CD4-positive, alpha-beta T cell (primary cell): ENCODE data around the gene ACTA2. TPM values are rescaled to one million over a fixed set of nuclear protein-coding genes. Genes with fewer than 3 reads are reported as not detected.

Experiments
- ATAC-seq: fragments of 200-7000 bp; cut with Tn5 transposase; one replicate; pipeline ENCODE4 v1.10.0; 2022; ENCODE audit warnings: mild to moderate bottlenecking; ENCODE audit not compliant: poor library complexity
- CTCF ChIA-PET: fragments of 350-600 bp; sonication (Branson Sonifier 250); formaldehyde crosslinking; loops from one replicate; lab custom pipeline; 2021; ENCODE audit warnings: antibody characterized with exemption, inconsistent platforms; lab: Charles Lee
- POLR2A ChIA-PET: fragments of 350-600 bp; sonication (Branson Sonifier 250); formaldehyde crosslinking; loops from one replicate; lab custom pipeline; 2021; ENCODE audit warnings: antibody characterized with exemption, inconsistent platforms; lab: Charles Lee
- DNase-seq, 14 experiments: peaks; one replicate each; pipeline ENCODE4 v3.0.0-alpha.2; 2013 to 2020; ENCODE audit warnings: mixed read lengths in 2 of 14
- H3K27ac ChIP-seq, 2 donors: one replicate each; pipeline versions ENCODE4 v1.5.1 to v1.7.0; 2013; ENCODE audit warnings: low read length in 2 of 2, low read depth in 1 of 2, mild to moderate bottlenecking in 1 of 2
- H3K27me3 ChIP-seq, 2 experiments: 1 replicate in 1 of 2; 2 replicates in 1 of 2; pipeline versions ENCODE4 v1.6.1 to v1.7.0; 2013; ENCODE audit warnings: low read length in 2 of 2, control low read depth in 1 of 2, mild to moderate bottlenecking in 1 of 2, moderate library complexity in 1 of 2; ENCODE audit not compliant: insufficient read depth in 2 of 2, control insufficient read depth in 1 of 2
- H3K36me3 ChIP-seq: one replicate; pipeline ENCODE4 v1.6.1; 2013; ENCODE audit warnings: low read length, control low read depth; ENCODE audit not compliant: insufficient read depth
- H3K4me1 ChIP-seq: one replicate; pipeline ENCODE4 v1.6.1; 2013; ENCODE audit warnings: low read length, control low read depth; ENCODE audit not compliant: insufficient read depth
- H3K4me3 ChIP-seq: one replicate; pipeline ENCODE4 v1.5.1; 2013; ENCODE audit warnings: mild to moderate bottlenecking, low read length, moderate library complexity
- H3K9me3 ChIP-seq, 2 experiments: 1 replicate in 1 of 2; 2 replicates in 1 of 2; pipeline versions ENCODE4 v1.6.1 to v1.7.0; 2013; ENCODE audit warnings: low read length in 2 of 2, mild to moderate bottlenecking in 2 of 2, control low read depth in 1 of 2, moderate library complexity in 1 of 2; ENCODE audit not compliant: control insufficient read depth in 1 of 2, insufficient read depth in 1 of 2
- H3K27ac Mint-ChIP-seq: one replicate; pipeline ENCODE4 v1.8.0; 2020; ENCODE audit warnings: mixed read lengths
- H3K27me3 Mint-ChIP-seq: one replicate; pipeline ENCODE4 v1.8.0; 2021; ENCODE audit warnings: mixed read lengths
- H3K36me3 Mint-ChIP-seq: one replicate; pipeline ENCODE4 v1.8.0; 2021; ENCODE audit warnings: low read depth, mixed read lengths
- H3K4me1 Mint-ChIP-seq: one replicate; pipeline ENCODE4 v1.8.0; 2021; ENCODE audit warnings: low read depth, mixed read lengths
- H3K4me3 Mint-ChIP-seq: one replicate; pipeline ENCODE4 v1.8.0; 2020; ENCODE audit warnings: mild to moderate bottlenecking, mixed read lengths
- H3K9me3 Mint-ChIP-seq: one replicate; pipeline ENCODE4 v1.8.0; 2020; ENCODE audit warnings: mixed read lengths
- intact Hi-C, 2 experiments: fragments of 100-400 bp; cut with DNase I in 1 of 2; cut with micrococcal nuclease in 1 of 2; formaldehyde crosslinking; loops; one replicate each; pipeline versions ENCODE4 v1.15.1 to v1.9.0; 2023 to 2025; cut with DNase I, micrococcal nuclease
- total RNA-seq, 174 experiments: library from RNA in 2 of 174; stranded (reverse) in 2 of 174; gene quantifications; one replicate each; pipeline ENCODE4 v1.2.3 and lab custom pipeline; 2021 to 2026
- TF ChIP-seq, protein P1 (sequence below): fragments of 200-600 bp; IDR thresholded peaks from one replicate; pipeline ENCODE4 v1.8.0; 2022; ENCODE audit warnings: antibody characterized with exemption, mild to moderate bottlenecking

Gene ACTA2
- total RNA-seq, 2 experiments from 2014 or later, result 1.8 to 2.1 TPM

DNA sequence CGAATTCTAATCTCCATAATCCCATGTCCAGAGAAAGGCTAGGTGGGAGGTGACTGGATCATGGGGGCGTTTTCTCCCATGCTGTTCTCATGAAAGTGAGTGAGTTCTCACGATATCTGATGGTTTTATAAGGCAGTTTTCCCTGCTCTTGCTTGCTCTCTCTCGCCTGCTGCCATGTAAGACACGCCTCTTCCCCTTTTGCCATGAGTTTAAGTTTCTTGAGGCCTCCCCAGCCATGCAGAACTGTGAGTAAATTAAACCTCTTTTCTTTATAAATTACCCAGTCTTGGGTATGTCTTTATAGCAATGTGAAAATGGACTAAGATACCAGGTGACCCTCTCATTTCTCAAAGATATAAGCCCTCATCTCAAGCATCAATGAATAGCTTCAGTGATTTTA is 1.1 kb upstream of the ACTA2 start:
- TF ChIP-seq, protein P1, sequence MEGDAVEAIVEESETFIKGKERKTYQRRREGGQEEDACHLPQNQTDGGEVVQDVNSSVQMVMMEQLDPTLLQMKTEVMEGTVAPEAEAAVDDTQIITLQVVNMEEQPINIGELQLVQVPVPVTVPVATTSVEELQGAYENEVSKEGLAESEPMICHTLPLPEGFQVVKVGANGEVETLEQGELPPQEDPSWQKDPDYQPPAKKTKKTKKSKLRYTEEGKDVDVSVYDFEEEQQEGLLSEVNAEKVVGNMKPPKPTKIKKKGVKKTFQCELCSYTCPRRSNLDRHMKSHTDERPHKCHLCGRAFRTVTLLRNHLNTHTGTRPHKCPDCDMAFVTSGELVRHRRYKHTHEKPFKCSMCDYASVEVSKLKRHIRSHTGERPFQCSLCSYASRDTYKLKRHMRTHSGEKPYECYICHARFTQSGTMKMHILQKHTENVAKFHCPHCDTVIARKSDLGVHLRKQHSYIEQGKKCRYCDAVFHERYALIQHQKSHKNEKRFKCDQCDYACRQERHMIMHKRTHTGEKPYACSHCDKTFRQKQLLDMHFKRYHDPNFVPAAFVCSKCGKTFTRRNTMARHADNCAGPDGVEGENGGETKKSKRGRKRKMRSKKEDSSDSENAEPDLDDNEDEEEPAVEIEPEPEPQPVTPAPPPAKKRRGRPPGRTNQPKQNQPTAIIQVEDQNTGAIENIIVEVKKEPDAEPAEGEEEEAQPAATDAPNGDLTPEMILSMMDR, result no peak
- Histone ChIP-seq H3K4me3 (no peak overlapping the region), H3K27ac (no peak overlapping the region), H3K9me3 (no peaks in the 10 kb centered on the region), H3K36me3 (no peaks in the 10 kb centered on the region), H3K27me3 (no peaks in the 10 kb centered on the region), H3K4me1 (no peaks in the 10 kb centered on the region)
- no peak overlapping the region for H3K4me3 Mint-ChIP-seq
- H3K27me3 Mint-ChIP-seq, result no peaks in the 10 kb centered on the region
- H3K36me3 Mint-ChIP-seq, result peaks cover 6% of the 10 kb centered on the region
- CTCF ChIA-PET, result interaction anchor here (1.1 kb wide), 1 partner anchor 9 kb away, joined by 4 read pairs; no protein-coding TSS in a partner anchor
- intact Hi-C loops, result no loop called here
- no peak for DNase-seq
- POLR2A ChIA-PET, result interaction anchor here (0.6 kb wide), 1 partner anchor 132 kb away, joined by 3 read pairs; no protein-coding TSS in a partner anchor
- H3K27ac Mint-ChIP-seq, result no peak overlapping the region
- H3K4me1 Mint-ChIP-seq, result no peaks in the 10 kb centered on the region
- H3K9me3 Mint-ChIP-seq, result no peaks in the 10 kb centered on the region
- no peak for ATAC-seq

DNA sequence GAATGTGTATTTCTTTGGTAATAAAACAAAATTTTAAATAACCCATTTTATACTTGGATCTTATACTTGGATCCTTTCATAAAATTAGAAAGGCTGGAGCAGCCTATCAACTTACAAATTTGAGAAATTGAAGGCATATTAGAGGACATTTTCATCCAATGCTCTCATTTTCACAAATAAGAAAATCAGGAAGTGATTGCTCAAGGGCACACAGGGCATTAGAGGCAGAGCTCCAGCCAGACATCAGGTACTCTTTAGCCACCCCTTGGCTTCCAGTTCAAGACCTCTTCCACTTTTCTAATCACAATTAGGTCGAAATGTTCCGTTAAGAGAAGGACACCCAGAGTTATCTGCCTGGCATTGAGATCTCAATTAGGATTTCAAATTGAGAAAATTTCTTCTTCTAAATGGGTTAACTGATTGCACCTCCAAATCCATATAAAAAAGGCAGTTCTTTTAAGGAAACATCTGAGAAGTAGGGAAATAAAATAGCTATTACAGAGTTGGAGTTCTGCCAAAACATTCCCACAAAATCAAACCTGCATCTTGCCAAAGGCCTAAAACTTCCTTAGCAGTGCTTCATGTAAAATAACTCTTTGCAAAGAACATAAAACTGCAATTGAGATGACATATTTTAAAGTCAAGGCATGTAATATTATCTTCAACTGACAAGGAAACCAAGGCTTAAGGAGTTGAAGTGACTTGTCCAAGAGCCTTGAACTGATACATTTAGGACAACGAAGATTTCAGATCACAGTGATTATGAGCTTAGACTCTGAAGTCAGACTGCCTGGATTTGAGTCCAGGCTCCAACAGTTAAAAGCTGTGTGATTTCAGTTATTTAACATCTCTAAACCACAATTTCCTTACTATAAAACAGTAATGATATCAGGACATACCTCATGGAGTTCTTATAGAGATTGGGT is 2.4 kb downstream of the ACTA2 start:
- no peaks in the 10 kb centered on the region for H3K4me1 Mint-ChIP-seq
- intact Hi-C loops, result no loop called here
- H3K27me3 Mint-ChIP-seq, result no peaks in the 10 kb centered on the region
- CTCF ChIA-PET, result no interaction called here
- POLR2A ChIA-PET, result interaction anchor here (0.5 to 0.8 kb wide), 3 partner anchors 40 to 178 kb away, joined by 3 read pairs; no protein-coding TSS in a partner anchor
- H3K9me3 ChIP-seq, result no peaks in the 10 kb centered on the region
- no peaks in the 10 kb centered on the region for H3K9me3 Mint-ChIP-seq
- H3K27ac ChIP-seq, result no peak overlapping the region
- no peaks in the 10 kb centered on the region for H3K4me1 ChIP-seq
- TF ChIP-seq, protein P1, result no peak
- ATAC-seq (no peak), DNase-seq (no peak)
- no peak overlapping the region for H3K4me3 ChIP-seq
- no peaks in the 10 kb centered on the region for H3K36me3 ChIP-seq
- no peak overlapping the region for H3K27ac Mint-ChIP-seq
- H3K4me3 Mint-ChIP-seq, result no peak overlapping the region
- H3K36me3 Mint-ChIP-seq, result peaks cover 6% of the 10 kb centered on the region
- no peaks in the 10 kb centered on the region for H3K27me3 ChIP-seq

DNA sequence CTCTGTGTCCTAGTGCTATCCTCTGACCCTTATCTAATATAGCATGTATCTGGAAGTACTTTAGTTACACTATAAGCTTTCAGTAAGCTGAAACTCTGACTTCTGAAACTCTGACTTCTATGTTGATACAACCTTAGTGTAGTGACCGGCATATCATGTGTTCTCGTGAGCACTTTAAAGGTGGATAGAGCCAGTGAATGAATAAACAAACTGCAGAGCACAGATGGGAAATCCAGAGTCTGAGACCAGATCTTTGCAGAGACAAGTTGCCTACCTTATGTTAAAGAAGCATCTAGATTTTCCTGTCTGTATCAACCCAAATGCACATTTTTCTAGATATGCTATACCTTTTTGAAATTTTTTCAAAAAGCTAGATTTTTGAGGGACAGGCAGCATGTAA is 3.5 kb downstream of the ACTA2 start:
- Histone ChIP-seq H3K27me3 (no peaks in the 10 kb centered on the region), H3K9me3 (no peaks in the 10 kb centered on the region), H3K36me3 (no peaks in the 10 kb centered on the region), H3K4me1 (no peaks in the 10 kb centered on the region), H3K27ac (no peak overlapping the region), H3K4me3 (no peak overlapping the region)
- no peaks in the 10 kb centered on the region for H3K27me3 Mint-ChIP-seq
- no peaks in the 10 kb centered on the region for H3K9me3 Mint-ChIP-seq
- ChIA-PET POLR2A (interaction anchor here (0.7 to 0.8 kb wide), 2 partner anchors 41 to 42 kb away, joined by 3 read pairs; no protein-coding TSS in a partner anchor), CTCF (interaction anchor here (0.6 kb wide), 1 partner anchor 26 kb away, joined by 3 read pairs; no protein-coding TSS in a partner anchor)
- H3K27ac Mint-ChIP-seq, result no peak overlapping the region
- no peaks in the 10 kb centered on the region for H3K4me1 Mint-ChIP-seq
- no peak for ATAC-seq
- TF ChIP-seq, protein P1, result no peak
- no peak overlapping the region for H3K4me3 Mint-ChIP-seq
- DNase-seq, result no peak
- intact Hi-C loops, result no loop called here
- peaks cover 6% of the 10 kb centered on the region for H3K36me3 Mint-ChIP-seq
